ENCODE measurements around the gene ADAMTS6. TPM values are rescaled to one million over a fixed set of nuclear protein-coding genes. Genes with fewer than 3 reads are reported as not detected.

ADAMTS6 gene
- polyA plus RNA-seq, 2 of the 4 experiments (the other 2 are of a cell fraction): 0.22 to 0.66 TPM

GRCh38 chr5:65190328-65191053 is 291.2 kb downstream of the ADAMTS6 start:
- no peak overlapping the region for H3K4me3 ChIP-seq
- TF ChIP-seq ELK1 (IDR thresholded peaks at IDR 0.05; ENCODE audit: low read depth, low read length): no peak
- no peak for TF ChIP-seq TP53 (CRISPR knock-in tag; IDR thresholded peaks at IDR 0.05)
- TF ChIP-seq NPAS2 (CRISPR knock-in tag; IDR thresholded peaks at IDR 0.05; ENCODE audit: borderline replicate concordance): no peak
- no peak for TF ChIP-seq E2F6 (IDR thresholded peaks at IDR 0.05; ENCODE audit: borderline replicate concordance, low read depth)
- no peak for TF ChIP-seq EHMT2 (IDR thresholded peaks at IDR 0.05; ENCODE audit: low read depth)
- no peak for TF ChIP-seq RARB (CRISPR knock-in tag; IDR thresholded peaks at IDR 0.05)
- no peak for TF ChIP-seq ZFP36 (IDR thresholded peaks at IDR 0.05; ENCODE audit: borderline replicate concordance, partially characterized antibody)
- TF ChIP-seq JUN (IDR thresholded peaks at IDR 0.05): no peak
- TF ChIP-seq RNF2 (IDR thresholded peaks at IDR 0.05; ENCODE audit: borderline replicate concordance, low read depth): no peak
- TF ChIP-seq ATOH8 (CRISPR knock-in tag; IDR thresholded peaks at IDR 0.05; ENCODE audit: low read depth): no peak
- no peak for TF ChIP-seq POLR2A (IDR thresholded peaks at IDR 0.05; ENCODE audit: low read length)
- TF ChIP-seq CEBPB (IDR thresholded peaks at IDR 0.05): no peak
- no peak for TF ChIP-seq ESRRA (IDR thresholded peaks at IDR 0.05; ENCODE audit: borderline replicate concordance, low read length)
- TF ChIP-seq HEYL (CRISPR knock-in tag; IDR thresholded peaks at IDR 0.05): no peak
- no peak for TF ChIP-seq NR3C1 (IDR thresholded peaks at IDR 0.05)
- no peak for TF ChIP-seq CBX8 (IDR thresholded peaks at IDR 0.05)
- no peak for TF ChIP-seq BCL3 (IDR thresholded peaks at IDR 0.05)
- TF ChIP-seq ZNF302 (CRISPR knock-in tag; IDR thresholded peaks at IDR 0.05): no peak
- no peak for TF ChIP-seq MAZ (IDR thresholded peaks at IDR 0.05; ENCODE audit: borderline replicate concordance, low read depth, low read length)
- CTCF ChIA-PET: interaction anchor here (1.0 kb wide), 1 partner anchor 88 kb away, joined by 3 read pairs; no protein-coding TSS in a partner anchor
- H3K4me1 ChIP-seq: peaks cover 8% of the 10 kb centered on the region; the same call in 1 of the 3 replicates
- ATAC-seq: peak in 1 of 2 experiments; percentile 50; a peak in 1 of 6 replicates
- H3K4me2 ChIP-seq: peak overlapping the region; percentile 28; the same call in 2 of the 3 replicates
- POLR2A ChIA-PET: no interaction called here
- DNase-seq (ENCODE audit: low read depth in 1 of 2, low spot score in 1 of 2): no peak
- no peak for FAIRE-seq
- no peaks in the 10 kb centered on the region for H3K9me3 ChIP-seq
- peak overlapping the region in 1 of 2 experiments; percentile 30; a peak in 2 of 6 replicates for H3K27ac ChIP-seq
- 23% methylated on average over 3 of the region's 3 CpGs for WGBS (ENCODE audit: missing lambda C conversion rate)

- ChIA-PET CTCF (no interaction called here), POLR2A (no interaction called here)
- TF ChIP-seq NPAS2 (CRISPR knock-in tag; IDR thresholded peaks at IDR 0.05; ENCODE audit: borderline replicate concordance) (no peak), PBX3 (IDR thresholded peaks at IDR 0.05) (no peak), RNF2 (IDR thresholded peaks at IDR 0.05; ENCODE audit: borderline replicate concordance, low read depth) (no peak), CBX8 (IDR thresholded peaks at IDR 0.05) (no peak), REST (IDR thresholded peaks at IDR 0.05) (no peak), ZSCAN20 (CRISPR knock-in tag; IDR thresholded peaks at IDR 0.05) (no peak), MAX (IDR thresholded peaks at IDR 0.05) (no peak), RFX5 (IDR thresholded peaks at IDR 0.05) (no peak)
- no peak for FAIRE-seq
- H3K4me3 ChIP-seq: no peak overlapping the region
- peaks cover 8% of the 10 kb centered on the region; the same call in 1 of the 3 replicates for H3K4me1 ChIP-seq
- H3K27ac ChIP-seq: no peak overlapping the region
- WGBS (ENCODE audit: missing lambda C conversion rate): 45% methylated on average over 2 of the region's 2 CpGs
- no peaks in the 10 kb centered on the region for H3K9me3 ChIP-seq
- ATAC-seq: no peak
- H3K4me2 ChIP-seq: no peak overlapping the region
- DNase-seq (ENCODE audit: low read depth in 1 of 2, low spot score in 1 of 2): no peak
These were observed 295.0 kb downstream of the ADAMTS6 start for GRCh38 chr5:65186646-65187227.
